Large intestine (tissue), 3 donors: Measurements from ENCODE around the gene MOCS1. TPM values are rescaled to one million over a fixed set of nuclear protein-coding genes. Genes with fewer than 3 reads are reported as not detected.

Source experiments
- DNase-seq, 2 donors: peaks; one replicate each; pipeline versions ENCODE4 v3.0.0 to v3.0.0-alpha.2; 2013
- H3K27ac ChIP-seq: one replicate; pipeline ENCODE4 v1.5.1; 2013; ENCODE audit warnings: low read length
- H3K27me3 ChIP-seq: 2 replicates; pipeline ENCODE4 v1.6.1; 2013; ENCODE audit warnings: low read length; ENCODE audit not compliant: control insufficient read depth, insufficient read depth
- H3K36me3 ChIP-seq: 2 replicates; pipeline ENCODE4 v1.6.1; 2013; ENCODE audit warnings: low read length; ENCODE audit not compliant: control insufficient read depth, insufficient read depth
- H3K4me1 ChIP-seq: one replicate; pipeline ENCODE4 v1.6.1; 2013; ENCODE audit warnings: low read length; ENCODE audit not compliant: control insufficient read depth, insufficient read depth
- H3K4me3 ChIP-seq: one replicate; pipeline ENCODE4 v1.5.1; 2013; ENCODE audit warnings: low read length
- H3K9me3 ChIP-seq: one replicate; pipeline ENCODE4 v1.6.1; 2013; ENCODE audit warnings: mild to moderate bottlenecking, low read depth, low read length, moderate library complexity; ENCODE audit not compliant: control insufficient read depth
- WGBS: methylation state at CpG from one replicate; pipeline ENCODE4 v1.1.5; 2013; ENCODE audit warnings: low lambda C conversion rate; ENCODE audit not compliant: insufficient coverage; 5-methylcytosine and 5-hydroxymethylcytosine counted together
- polyA plus RNA-seq: library from polyadenylated mRNA; unstranded; fragments of 120-200 nt; gene quantifications from one replicate; pipeline ENCODE4 v1.2.1, GENCODE V29; 2013

MOCS1 gene
- polyA plus RNA-seq, 1 donor = 14.6 TPM

DNA sequence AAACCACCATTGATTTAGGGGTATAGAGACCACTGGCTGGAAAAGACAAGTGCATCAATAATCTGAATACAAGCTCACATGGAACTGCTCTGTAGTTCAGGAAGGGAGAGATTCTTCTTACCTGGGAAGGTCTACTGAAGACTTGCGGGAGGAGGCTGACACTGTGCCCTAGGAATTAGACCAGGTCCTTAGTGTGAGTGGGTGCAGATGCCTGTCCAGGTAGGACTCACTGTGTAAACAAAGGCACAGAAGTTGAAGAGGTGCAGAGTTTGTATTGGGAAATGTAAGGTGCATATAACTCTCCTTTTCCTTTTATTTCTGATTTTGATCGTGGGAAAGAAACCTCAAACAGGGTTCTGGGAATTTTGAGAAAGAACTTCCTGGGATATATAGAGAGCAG is 75.2 kb downstream of the MOCS1 start:
- 100% methylated on average over 1 of the region's 2 CpGs for WGBS
- Histone ChIP-seq H3K36me3 (peaks cover 12% of the 10 kb centered on the region), H3K4me3 (no peak overlapping the region), H3K4me1 (no peaks in the 10 kb centered on the region), H3K27ac (no peak overlapping the region), H3K27me3 (peaks cover 2% of the 10 kb centered on the region), H3K9me3 (no peaks in the 10 kb centered on the region)
- DNase-seq = no peak

DNA sequence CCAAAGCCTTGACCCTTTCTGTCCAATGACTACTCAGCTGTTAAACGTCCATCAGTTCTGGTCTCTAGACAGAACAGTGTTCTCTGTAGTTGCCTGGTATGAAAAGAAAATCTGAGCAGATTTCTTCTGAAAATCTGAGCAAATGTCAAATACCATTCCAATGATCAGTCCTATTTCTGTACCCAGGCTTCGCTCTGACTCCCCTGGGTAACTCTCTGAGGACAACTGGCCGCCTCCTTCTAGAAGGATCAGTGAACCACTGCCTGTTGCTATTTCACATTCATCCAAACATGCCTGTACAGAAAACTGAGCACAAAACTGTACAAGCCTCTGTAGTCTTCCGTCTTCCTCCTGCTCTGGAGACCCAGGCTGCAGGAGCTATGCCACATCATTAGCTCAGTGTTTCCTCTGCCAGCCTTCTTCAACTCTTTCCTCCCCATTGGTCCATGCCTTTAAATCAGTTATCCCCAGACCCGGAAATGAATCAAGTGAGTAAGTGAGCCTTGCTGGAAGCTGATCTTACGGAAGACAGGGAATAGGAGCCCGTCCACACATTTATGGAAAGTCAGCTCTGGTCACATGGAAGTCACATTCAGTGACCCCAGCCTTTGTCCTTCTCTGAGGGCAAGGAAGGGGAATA is 78.8 kb downstream of the MOCS1 start:
- WGBS = no CpG with 5 or more reads among the region's 7 CpGs
- H3K27me3 ChIP-seq = peaks cover 2% of the 10 kb centered on the region
- H3K27ac ChIP-seq = no peak overlapping the region
- DNase-seq = no peak
- peaks cover 8% of the 10 kb centered on the region for H3K36me3 ChIP-seq
- no peaks in the 10 kb centered on the region for H3K4me1 ChIP-seq
- H3K9me3 ChIP-seq = no peaks in the 10 kb centered on the region
- H3K4me3 ChIP-seq = no peak overlapping the region

Other genes with a start within 250 kb of the MOCS1 start
- gene KIF6, start 209.1 kb downstream of the MOCS1 start, polyA plus RNA-seq = 0.70 TPM
- gene DAAM2, start 142.1 kb downstream of the MOCS1 start, polyA plus RNA-seq = 17.8 TPM